ENCODE measurements around the gene ALDH16A1.

DNA sequence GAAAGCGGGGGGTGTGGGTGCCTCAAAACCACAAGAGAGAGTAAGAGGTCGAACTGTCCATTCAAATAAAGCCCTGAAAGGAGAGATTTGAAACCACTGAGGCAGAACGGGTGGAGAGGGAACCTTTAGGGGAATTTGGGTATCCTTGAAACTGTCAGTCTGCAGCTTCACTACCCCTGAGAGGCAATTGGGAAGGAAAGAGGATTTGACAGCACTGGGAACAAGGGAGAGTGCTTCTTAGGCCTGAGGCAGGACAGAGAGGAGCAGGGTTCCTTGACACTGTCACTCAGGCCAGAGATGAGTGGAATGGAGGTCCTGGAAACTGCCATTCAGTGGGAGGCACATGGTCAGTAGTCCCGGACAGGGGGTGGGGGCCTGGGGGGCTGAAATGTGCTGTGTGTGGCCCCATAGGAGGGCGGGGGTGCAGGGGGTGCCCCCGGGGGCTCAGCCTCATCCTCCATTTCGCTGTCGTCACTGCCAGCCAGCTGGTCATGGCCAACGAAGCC is 22.8 kb upstream of the ALDH16A1 start:
- no peak for TF ChIP-seq CTCF (IDR thresholded peaks at IDR 0.05; ENCODE audit: low read depth, low read length, poor library complexity, severe bottlenecking)
- TF ChIP-seq EZH2phosphoT487 (IDR thresholded peaks at IDR 0.05; ENCODE audit: borderline replicate concordance, low read length), result no peak

Data from DOHH2 (cell line).